Activated T-helper 1 cell treated with anti-CD3 and anti-CD28 coated beads, Interleukin-2, amount 50 U/mL, for 16 hours (primary cell): ENCODE results near the gene ROCK2.
"Not testable (repeated sequence)": the region's sequence is repeated elsewhere in the genome, so short reads cannot be mapped to it uniquely, and the experiment has no call there.

ENCODE experiments used
- DNase-seq, 2 donors: peaks; one replicate each; pipeline ENCODE4 v3.0.0-alpha.2; 2020; ENCODE audit warnings: low read depth in 1 of 2, low spot score in 1 of 2

Gene ROCK2

DNA sequence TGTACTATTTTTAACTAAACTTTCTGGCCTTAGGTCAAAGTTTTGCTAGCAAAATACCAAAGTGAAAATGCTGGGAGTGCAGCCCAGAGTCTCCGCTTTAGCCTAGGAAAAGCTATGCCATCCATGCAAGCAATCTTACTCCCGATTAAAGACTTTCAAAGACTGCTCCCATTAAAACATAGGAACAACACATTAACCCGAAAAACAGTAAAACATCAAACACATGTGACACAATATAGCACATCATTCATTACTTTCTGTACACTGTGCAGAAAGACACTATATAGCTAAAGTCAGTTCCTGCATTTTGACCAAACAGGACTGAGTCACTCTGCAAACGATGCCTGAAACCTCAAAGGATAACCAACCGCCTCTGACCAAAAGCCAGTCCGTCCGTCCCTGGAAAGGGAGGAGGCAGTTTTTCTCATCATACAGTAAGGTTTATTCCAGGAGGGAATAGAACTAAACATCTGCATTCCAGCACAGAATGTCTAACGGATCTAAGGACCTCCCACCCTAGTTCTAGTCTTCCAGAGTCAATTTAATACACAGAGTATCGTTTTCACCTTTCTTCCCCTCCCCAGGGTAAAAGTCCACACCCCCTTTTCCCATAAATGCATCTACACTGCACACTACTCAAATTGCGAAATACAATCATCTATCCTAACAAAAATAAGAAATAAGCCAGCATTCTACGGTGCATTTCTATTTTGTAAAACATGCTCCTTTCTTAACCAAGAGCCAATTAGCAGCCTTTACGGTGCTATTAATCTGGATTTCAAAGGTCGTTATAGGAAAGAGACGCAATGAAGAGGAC, 1.7 kb downstream of the ROCK2 start:
- no peak for DNase-seq

DNA sequence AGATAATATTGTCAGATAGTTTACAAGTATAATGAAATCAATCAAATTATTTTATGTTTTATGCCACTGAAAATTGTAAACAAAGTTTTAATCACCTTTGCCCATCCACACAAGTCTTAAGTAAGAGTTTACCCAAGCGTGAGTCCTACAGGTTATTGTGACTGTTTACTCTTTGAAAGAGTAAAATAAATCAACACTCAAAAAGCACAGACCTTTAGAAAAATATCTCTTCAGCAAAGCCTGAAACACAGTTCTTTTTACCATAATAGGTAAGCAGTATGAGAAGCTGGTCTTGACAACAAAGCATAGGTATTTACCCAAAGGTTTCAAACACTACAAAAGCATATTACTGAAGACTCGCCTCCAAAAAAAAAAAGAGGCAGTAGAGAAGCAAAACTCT, 3.7 kb downstream of the ROCK2 start:
- DNase-seq = no peak

DNA sequence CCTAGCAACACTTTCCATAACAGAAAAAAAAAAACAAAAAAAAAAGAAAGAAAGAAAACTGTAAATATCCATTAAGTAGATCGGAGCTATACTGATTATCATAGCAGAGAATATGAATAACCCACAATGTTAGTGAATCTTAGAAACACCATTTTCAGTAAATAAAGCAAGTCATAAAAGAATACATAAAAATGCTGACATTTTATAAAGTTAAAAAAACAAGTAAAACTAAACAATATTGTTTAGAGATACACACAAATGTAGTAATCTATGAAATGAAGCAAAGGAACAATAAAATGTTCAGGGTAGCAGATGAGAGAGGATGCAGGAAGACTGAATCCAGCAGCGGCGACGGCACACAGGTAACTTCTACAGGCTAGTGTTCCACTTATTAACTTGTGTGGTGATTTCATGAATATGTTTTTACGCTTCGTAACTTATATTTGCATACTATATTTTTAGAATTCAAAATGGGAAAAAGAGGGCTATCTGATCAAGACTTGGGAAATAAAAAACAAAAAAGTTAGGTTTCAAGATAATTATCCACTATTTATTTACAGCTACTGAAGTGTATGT, 4.8 kb downstream of the ROCK2 start:
- no peak for DNase-seq

GRCh38 chr2:11338580-11338979, 5.9 kb downstream of the ROCK2 start:
- DNase-seq = no peak

DNA sequence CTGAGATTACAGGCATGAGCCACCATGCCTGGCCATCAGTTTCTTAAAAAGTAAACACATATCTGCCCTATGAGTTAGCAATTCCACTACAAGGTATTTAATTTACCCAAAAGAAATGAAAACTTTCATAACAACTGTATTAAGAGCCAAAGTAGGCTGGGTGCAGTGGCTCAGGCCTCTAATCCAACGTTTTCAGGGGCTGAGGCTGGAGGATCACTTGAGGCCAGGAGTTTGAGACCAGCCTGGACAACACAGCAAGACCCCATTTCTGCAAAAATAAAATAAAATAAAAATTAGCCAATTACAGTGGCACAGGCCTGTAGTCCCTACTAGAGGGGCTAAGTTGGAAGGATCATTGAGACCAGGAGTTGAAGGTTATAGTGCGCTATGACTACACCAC, 6.5 kb downstream of the ROCK2 start:
- no peak for DNase-seq

- DNase-seq = no peak
Observed at GRCh38 chr2:11336189-11336588, 8.2 kb downstream of the ROCK2 start.

GRCh38 chr2:11333427-11334183, 10.8 kb downstream of the ROCK2 start:
- DNase-seq = no peak

DNA sequence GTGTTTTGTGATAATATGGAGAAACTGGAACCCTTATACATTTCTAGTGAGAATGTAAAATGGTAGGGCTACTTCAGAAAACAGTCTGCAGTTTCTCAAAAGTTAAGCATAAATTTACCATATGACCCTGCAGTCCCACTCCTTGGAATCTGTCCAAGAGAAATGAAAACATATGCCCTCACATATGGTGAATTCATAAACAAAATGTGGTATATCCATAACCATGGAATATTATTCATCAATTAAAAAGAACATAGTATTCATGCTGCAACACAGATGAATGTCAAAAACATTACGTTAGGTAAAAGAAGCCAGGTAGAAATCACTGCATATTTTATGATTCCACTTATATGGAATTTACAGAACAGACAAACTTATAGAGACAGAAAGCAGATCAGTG, 11.8 kb downstream of the ROCK2 start:
- DNase-seq = no peak

DNA sequence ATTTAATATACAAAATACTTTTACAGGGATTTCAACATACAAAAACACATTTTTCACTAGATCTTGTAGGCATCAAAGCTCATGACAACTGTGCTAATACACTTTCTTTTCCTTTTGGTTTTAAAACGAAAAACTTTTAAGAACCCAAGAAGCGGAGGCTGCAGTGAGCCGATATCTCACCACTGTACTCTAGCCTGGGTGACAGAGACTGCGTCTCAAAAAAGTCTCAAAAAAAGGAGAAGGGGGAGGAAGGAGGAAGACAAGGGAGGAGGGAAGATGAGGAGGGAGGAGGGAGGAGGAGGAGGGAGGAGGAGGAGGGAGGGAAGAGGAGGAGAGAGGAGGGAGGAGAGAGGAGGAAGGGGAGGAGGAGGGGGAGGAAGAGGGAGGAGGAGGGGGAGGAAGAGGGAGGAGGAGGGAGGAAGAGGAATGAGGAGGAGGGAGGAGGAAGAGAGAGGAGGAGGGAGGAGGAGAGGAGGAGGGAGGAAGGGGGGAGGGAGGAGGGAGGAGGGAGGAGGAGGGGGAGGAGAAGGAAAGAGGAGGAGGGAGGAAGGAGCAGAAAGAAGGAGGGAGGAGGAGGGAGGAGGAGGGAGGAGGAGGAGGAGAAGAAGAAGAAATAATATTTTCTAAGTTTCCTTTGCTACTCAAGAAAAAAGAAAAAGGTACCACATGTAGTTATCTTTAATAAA, 13.8 kb downstream of the ROCK2 start:
- DNase-seq = no peak

DNA sequence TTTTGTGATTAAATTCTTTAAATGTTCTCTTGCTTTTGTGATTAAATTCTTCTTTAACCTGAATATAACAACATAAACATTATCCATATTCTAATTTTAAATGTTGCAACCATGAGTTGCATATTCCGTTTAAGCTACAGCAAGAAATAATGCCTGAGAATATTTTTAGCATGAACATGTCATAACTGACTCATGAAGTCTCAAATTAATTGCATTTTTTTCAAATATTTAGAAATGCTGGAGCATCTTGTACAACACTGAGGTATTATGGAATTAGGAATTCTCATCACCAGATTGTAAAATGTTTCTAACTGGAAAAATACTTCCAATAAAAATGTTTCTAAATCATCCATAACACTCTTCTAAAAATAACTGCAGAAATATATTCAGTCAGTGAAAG, 14.7 kb downstream of the ROCK2 start:
- no peak for DNase-seq

GRCh38 chr2:11328522-11328921, 15.9 kb downstream of the ROCK2 start:
- DNase-seq = not testable (repeated sequence)

DNA sequence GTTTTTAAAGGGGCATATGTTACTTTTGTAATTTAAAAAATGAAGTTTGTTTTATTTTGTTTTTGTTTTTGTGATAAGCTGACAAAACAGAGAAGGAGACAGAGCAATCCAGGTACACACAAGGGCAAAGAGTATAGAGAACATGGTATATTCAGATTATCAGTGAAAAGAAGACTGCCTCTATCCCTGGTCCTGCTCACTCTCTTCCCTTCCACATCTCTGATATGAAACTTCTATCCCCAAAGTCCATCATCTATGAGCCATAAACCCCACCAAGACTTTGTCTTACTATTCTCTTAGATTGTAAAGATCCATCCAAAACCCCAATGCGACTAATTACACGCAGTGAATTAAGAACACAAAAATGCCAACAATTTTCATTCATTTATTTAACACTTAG, 16.6 kb downstream of the ROCK2 start:
- no peak for DNase-seq

- DNase-seq = no peak
Observed at GRCh38 chr2:11326677-11327211, 17.7 kb downstream of the ROCK2 start.

DNA sequence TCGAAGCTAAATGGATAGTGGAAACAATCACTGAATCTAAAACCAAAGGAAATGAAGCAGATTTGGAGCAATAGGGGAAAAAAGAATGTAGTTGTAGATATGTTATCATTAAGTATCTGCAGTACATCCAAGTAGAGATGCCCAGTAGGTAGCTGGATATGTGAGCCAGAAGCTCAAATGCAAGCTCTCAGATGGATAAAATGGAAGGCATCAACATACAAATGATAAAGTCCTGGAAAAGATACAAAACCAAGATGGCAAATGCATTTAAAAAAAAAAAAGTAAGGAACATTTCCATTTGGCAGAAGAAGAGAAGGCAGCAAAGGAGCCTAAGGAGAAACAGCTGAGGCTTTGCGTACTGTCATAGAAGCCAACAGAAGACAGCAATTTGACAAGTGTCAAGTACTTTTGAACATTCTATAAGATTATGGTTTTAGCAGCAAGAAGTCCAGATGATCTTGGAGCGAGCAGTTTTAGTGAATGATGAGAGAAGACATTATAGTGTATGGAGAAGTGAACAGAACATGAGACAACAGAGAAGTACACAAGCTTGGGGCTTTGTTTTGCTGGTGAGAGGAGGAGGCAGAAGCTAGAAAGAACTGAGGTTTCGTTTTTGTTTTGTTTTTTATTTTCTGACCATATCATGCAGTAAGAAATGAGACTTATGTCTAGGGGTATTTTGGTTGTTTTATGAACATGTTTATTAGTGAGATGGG, 18.3 kb downstream of the ROCK2 start:
- DNase-seq = no peak

GRCh38 chr2:11321847-11322246, 22.6 kb downstream of the ROCK2 start:
- DNase-seq = no peak

- no peak for DNase-seq
Observed at GRCh38 chr2:11320698-11321492, 23.5 kb downstream of the ROCK2 start.

DNA sequence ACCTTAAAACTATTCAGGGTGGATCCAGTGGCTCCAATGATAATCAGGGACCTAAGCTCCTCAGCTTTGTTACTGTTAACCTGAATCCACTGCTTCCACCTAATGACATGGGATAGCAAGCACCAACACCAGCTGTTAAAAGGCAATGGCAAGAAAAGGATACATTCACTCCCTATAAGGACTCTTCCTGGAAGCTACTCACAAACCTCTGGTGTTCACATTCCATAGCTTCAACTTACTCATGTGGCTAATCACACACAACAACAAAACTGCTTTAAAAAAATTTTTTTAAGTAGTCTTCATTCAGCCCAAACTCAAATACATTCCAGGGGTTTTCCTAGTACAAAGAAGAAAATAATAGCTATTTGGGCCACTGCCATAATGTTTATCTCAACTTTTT, 24.5 kb downstream of the ROCK2 start:
- no peak for DNase-seq

GRCh38 chr2:11315074-11315705, 29.2 kb downstream of the ROCK2 start:
- no peak for DNase-seq

- no peak for DNase-seq
Observed at GRCh38 chr2:11314487-11314886, 29.9 kb downstream of the ROCK2 start.
